Keratinocyte (primary cell): ENCODE results near the gene PCK2. TPM values are rescaled to one million over a fixed set of nuclear protein-coding genes. Genes with fewer than 3 reads are reported as not detected.

Source experiments
- DNase-seq: peaks from one replicate; pipeline ENCODE4 v3.0.0-alpha.2; 2011; ENCODE audit warnings: low read depth, missing footprints, low spot score
- FAIRE-seq: peaks from 2 replicates; lab custom pipeline; 2011; peaks lifted over from hg19 to GRCh38; lab: Jason Lieb, UNC
- H2AFZ ChIP-seq: 2 replicates; pipeline ENCODE4 v1.6.0; 2012; ENCODE audit warnings: low read length, control low read depth, inconsistent platforms; ENCODE audit not compliant: control insufficient read depth
- H3K27ac ChIP-seq: 2 replicates; pipeline ENCODE4 v1.5.1; 2011; ENCODE audit warnings: low read length; ENCODE audit not compliant: control insufficient read depth, insufficient read depth
- H3K27me3 ChIP-seq: 3 replicates; pipeline ENCODE4 v1.6.0; 2011; ENCODE audit warnings: low read length; ENCODE audit not compliant: control insufficient read depth, insufficient read depth; ENCODE audit errors: extremely low read depth
- H3K36me3 ChIP-seq, 2 experiments: 2 replicates in 1 of 2; 3 replicates in 1 of 2; pipeline ENCODE4 v1.5.1; 2011; ENCODE audit warnings: low read length in 2 of 2, mild to moderate bottlenecking in 1 of 2; ENCODE audit not compliant: control insufficient read depth in 2 of 2, insufficient read depth in 2 of 2; ENCODE audit errors: extremely low read depth in 1 of 2
- H3K4me1 ChIP-seq: 3 replicates; pipeline ENCODE4 v1.5.1; 2011; ENCODE audit warnings: low read length; ENCODE audit not compliant: control insufficient read depth, insufficient read depth; ENCODE audit errors: extremely low read depth
- H3K4me2 ChIP-seq: 3 replicates; pipeline ENCODE4 v1.6.0; 2011; ENCODE audit warnings: low read depth, low read length; ENCODE audit not compliant: control insufficient read depth, insufficient read depth; ENCODE audit errors: extremely low read depth
- H3K4me3 ChIP-seq, 3 experiments: fragments of 200-600 bp in 1 of 3; sonication (generic) in 1 of 3; 2 replicates in 2 of 3; 3 replicates in 1 of 3; pipeline ENCODE4 v1.5.1; 2011 to 2016; ENCODE audit warnings: low read length in 3 of 3, mild to moderate bottlenecking in 3 of 3, control low read depth in 2 of 3, inconsistent platforms in 1 of 3, low read depth in 1 of 3, mixed read lengths in 1 of 3, mixed run types in 1 of 3, moderate library complexity in 1 of 3; ENCODE audit not compliant: control insufficient read depth in 2 of 3, insufficient read depth in 2 of 3; ENCODE audit errors: extremely low read depth in 1 of 3
- H3K79me2 ChIP-seq: 2 replicates; pipeline ENCODE4 v1.6.0; 2012; ENCODE audit warnings: low read length; ENCODE audit not compliant: control insufficient read depth, insufficient read depth
- H3K9ac ChIP-seq: 3 replicates; pipeline ENCODE4 v1.6.0; 2011; ENCODE audit warnings: low read length; ENCODE audit not compliant: control insufficient read depth, insufficient read depth; ENCODE audit errors: extremely low read depth
- H3K9me1 ChIP-seq: 3 replicates; pipeline ENCODE4 v1.6.0; 2011; ENCODE audit warnings: low read length; ENCODE audit not compliant: control insufficient read depth, insufficient read depth; ENCODE audit errors: extremely low read depth
- H3K9me3 ChIP-seq: 2 replicates; pipeline ENCODE4 v1.5.1; 2012; ENCODE audit warnings: low read depth, low read length; ENCODE audit not compliant: control insufficient read depth
- H4K20me1 ChIP-seq: 3 replicates; pipeline ENCODE4 v1.6.0; 2011; ENCODE audit warnings: low read length; ENCODE audit not compliant: control insufficient read depth, insufficient read depth; ENCODE audit errors: extremely low read depth
- CTCF ChIP-seq, 3 experiments: IDR thresholded peaks in 1 of 3; conservative IDR thresholded peaks in 1 of 3; optimal IDR thresholded peaks in 1 of 3; 2 replicates in 2 of 3; 3 replicates in 1 of 3; pipeline versions ENCODE3 to v1.5.1; 2011; ENCODE audit warnings: low read length in 3 of 3, mild to moderate bottlenecking in 3 of 3, moderate library complexity in 2 of 3, control low read depth in 1 of 3, inconsistent platforms in 1 of 3; ENCODE audit not compliant: insufficient read depth in 2 of 3; ENCODE audit errors: extremely low read depth in 1 of 3
- EZH2 ChIP-seq: IDR thresholded peaks from one replicate; pipeline ENCODE4 v1.6.1; 2012; ENCODE audit warnings: inconsistent platforms, mild to moderate bottlenecking, low read length, moderate library complexity
- dilution Hi-C: fragments of 300-500 bp; cut with MboI; formaldehyde crosslinking; loops from one replicate; pipeline ENCODE4 v1.7.0; 2020; ENCODE audit warnings: low sequenced_read_pairs; ENCODE audit not compliant: extremely low pct_ligation_motif_present
- polyA plus RNA-seq, 5 experiments: library from polyadenylated mRNA; depleted of rRNA in 3 of 5; stranded (reverse) in 3 of 5; stranded (forward) in 1 of 5; unstranded in 1 of 5; fragments of >200 nt; gene quantifications; 1 replicate in 1 of 5; 2 replicates in 3 of 5; 3 replicates in 1 of 5; pipeline versions ENCODE4 v1.2.1 to v1.2.3, GENCODE V29; 2011 to 2012; ENCODE audit warnings: missing spikeins in 2 of 5, low read depth in 1 of 5, low replicate concordance in 1 of 5

Gene PCK2
- polyA plus RNA-seq, 1 donor (not counting 4 experiments of a cell fraction or from before 2014, with no cell fraction given): 16.6 TPM

GRCh38 chr14:24093207-24093900 lies 757 bp upstream of the PCK2 start:
- Histone ChIP-seq H2AFZ (peak overlapping the region; percentile 90), H3K79me2 (peaks cover 2% of the 10 kb centered on the region), H3K4me3 (peak overlapping the region in 2 of 3 experiments; percentile 23 to 44), H3K27me3 (no peaks in the 10 kb centered on the region), H3K9me3 (no peaks in the 10 kb centered on the region), H3K4me2 (peak overlapping the region; percentile 85), H3K36me3 (peaks cover 0 to 9% of the 10 kb centered on the region in 2 experiments), H3K9me1 (no peaks in the 10 kb centered on the region), H3K4me1 (peaks cover 17% of the 10 kb centered on the region), H3K9ac (peak overlapping the region; percentile 69), H3K27ac (peak overlapping the region; percentile 77), H4K20me1 (no peaks in the 10 kb centered on the region)
- DNase-seq (no peak), FAIRE-seq (no peak)
- dilution Hi-C loops: no loop called here
- no peak for TF ChIP-seq CTCF (optimal IDR thresholded peaks at IDR 0.05 in 1 of 3, IDR thresholded peaks at IDR 0.05 in 1 of 3, conservative IDR thresholded peaks at IDR 0.05 in 1 of 3; ENCODE audit: extremely low read depth in 1 of 3, insufficient read depth in 2 of 3, low read length in 3 of 3)
- TF ChIP-seq EZH2: no peak

GRCh38 chr14:24094841-24095270 lies 745 bp downstream of the PCK2 start:
- Histone ChIP-seq H2AFZ (peak overlapping the region; percentile 84), H4K20me1 (no peaks in the 10 kb centered on the region), H3K9me3 (no peaks in the 10 kb centered on the region), H3K4me1 (peaks cover 17% of the 10 kb centered on the region), H3K27me3 (no peaks in the 10 kb centered on the region), H3K9ac (peak overlapping the region; percentile 87), H3K4me2 (peak overlapping the region; percentile 85), H3K36me3 (peaks cover 0 to 12% of the 10 kb centered on the region in 2 experiments), H3K79me2 (peaks cover 2% of the 10 kb centered on the region), H3K4me3 (peak overlapping the region; percentile 62 to 70 (median 67)), H3K27ac (peak overlapping the region; percentile 66), H3K9me1 (no peaks in the 10 kb centered on the region)
- no peak for FAIRE-seq
- dilution Hi-C loops: no loop called here
- no peak for DNase-seq
- no peak for TF ChIP-seq CTCF (optimal IDR thresholded peaks at IDR 0.05 in 1 of 3, IDR thresholded peaks at IDR 0.05 in 1 of 3, conservative IDR thresholded peaks at IDR 0.05 in 1 of 3; ENCODE audit: extremely low read depth in 1 of 3, insufficient read depth in 2 of 3, low read length in 3 of 3)
- no peak for TF ChIP-seq EZH2
